H9 (cell line): ENCODE measurements around the gene GALNT10. TPM values are rescaled to one million over a fixed set of nuclear protein-coding genes. Genes with fewer than 3 reads are reported as not detected.

Experiments
- DNase-seq: peaks from one replicate; pipeline ENCODE4 v3.0.0-alpha.2; 2017
- H2AFZ ChIP-seq: one replicate; pipeline ENCODE4 v1.6.1; 2013; ENCODE audit warnings: mild to moderate bottlenecking, low read length, control low read depth, moderate library complexity
- H2AK5ac ChIP-seq: 2 replicates; pipeline ENCODE4 v1.6.1; 2013; ENCODE audit warnings: low read length, control low read depth, mixed read lengths; ENCODE audit not compliant: insufficient read length
- H2BK120ac ChIP-seq: one replicate; pipeline ENCODE4 v1.6.1; 2013; ENCODE audit warnings: low read depth, mild to moderate bottlenecking, low read length, control low read depth, inconsistent platforms; ENCODE audit not compliant: poor library complexity, severe bottlenecking
- H2BK12ac ChIP-seq: 2 replicates; pipeline ENCODE4 v1.6.1; 2013; ENCODE audit warnings: low read length, control low read depth, mixed read lengths, low read depth; ENCODE audit not compliant: insufficient read length
- H2BK15ac ChIP-seq: 2 replicates; pipeline ENCODE4 v1.6.1; 2013; ENCODE audit warnings: low read depth, low read length, control low read depth
- H2BK20ac ChIP-seq: one replicate; pipeline ENCODE4 v1.6.1; 2013; ENCODE audit warnings: low read depth, mild to moderate bottlenecking, low read length, control low read depth, inconsistent platforms; ENCODE audit not compliant: poor library complexity, severe bottlenecking
- H2BK5ac ChIP-seq: 2 replicates; pipeline ENCODE4 v1.6.1; 2013; ENCODE audit warnings: low read length, control low read depth, mixed read lengths; ENCODE audit not compliant: insufficient read length
- H3K14ac ChIP-seq: 2 replicates; pipeline ENCODE4 v1.6.1; 2013; ENCODE audit warnings: low read length, control low read depth; ENCODE audit not compliant: insufficient read depth
- H3K18ac ChIP-seq: 2 replicates; pipeline ENCODE4 v1.6.1; 2013; ENCODE audit warnings: low read depth, mild to moderate bottlenecking, mixed read lengths, low read length, control low read depth; ENCODE audit not compliant: insufficient read length
- H3K23ac ChIP-seq: 2 replicates; pipeline ENCODE4 v1.6.1; 2013; ENCODE audit warnings: low read length, control low read depth, mixed read lengths, low read depth; ENCODE audit not compliant: insufficient read length
- H3K23me2 ChIP-seq: 2 replicates; pipeline ENCODE4 v1.6.1; 2013; ENCODE audit warnings: low read depth, mild to moderate bottlenecking, mixed read lengths, low read length, control low read depth; ENCODE audit not compliant: insufficient read length, poor library complexity, severe bottlenecking
- H3K27ac ChIP-seq: 2 replicates; pipeline ENCODE4 v1.5.1; 2013; ENCODE audit warnings: low read length, control low read depth, mixed read lengths, low read depth; ENCODE audit not compliant: insufficient read length
- H3K27me3 ChIP-seq: 2 replicates; pipeline ENCODE4 v1.6.1; 2013; ENCODE audit warnings: low read length, control low read depth, inconsistent platforms; ENCODE audit not compliant: insufficient read depth
- H3K4ac ChIP-seq: 2 replicates; pipeline ENCODE4 v1.6.1; 2013; ENCODE audit warnings: low read depth, mild to moderate bottlenecking, control low read depth, inconsistent platforms, low read length, moderate library complexity
- H3K4me1 ChIP-seq: 2 replicates; pipeline ENCODE4 v1.6.1; 2013; ENCODE audit warnings: low read length, control low read depth, inconsistent platforms; ENCODE audit not compliant: insufficient read depth
- H3K4me2 ChIP-seq: 2 replicates; pipeline ENCODE4 v1.6.1; 2013; ENCODE audit warnings: low read length, control low read depth, mixed read lengths; ENCODE audit not compliant: insufficient read length, insufficient read depth
- H3K56ac ChIP-seq: 2 replicates; pipeline ENCODE4 v1.6.1; 2013; ENCODE audit warnings: low read depth, mild to moderate bottlenecking, mixed read lengths, low read length, control low read depth; ENCODE audit not compliant: insufficient read length
- H3K79me1 ChIP-seq: 2 replicates; pipeline ENCODE4 v1.6.1; 2013; ENCODE audit warnings: low read depth, mild to moderate bottlenecking, moderate library complexity, low read length, control low read depth, inconsistent platforms; ENCODE audit not compliant: insufficient read depth, poor library complexity, severe bottlenecking
- H3K79me2 ChIP-seq: 2 replicates; pipeline ENCODE4 v1.6.1; 2013; ENCODE audit warnings: low read length, control low read depth, inconsistent platforms; ENCODE audit not compliant: insufficient read depth
- H3K9ac ChIP-seq: 2 replicates; pipeline ENCODE4 v1.6.1; 2013; ENCODE audit warnings: low read length, control low read depth, mixed read lengths; ENCODE audit not compliant: insufficient read length; ENCODE audit errors: extremely low read depth
- H3K9me3 ChIP-seq: one replicate; pipeline ENCODE4 v1.6.1; 2013; ENCODE audit warnings: low read depth, low read length, inconsistent platforms; ENCODE audit not compliant: control insufficient read depth
- H3T11ph ChIP-seq: one replicate; pipeline ENCODE4 v1.6.1; 2013; ENCODE audit warnings: mild to moderate bottlenecking, low read length, control low read depth, inconsistent platforms
- H4K20me1 ChIP-seq: one replicate; pipeline ENCODE4 v1.6.1; 2013; ENCODE audit not compliant: control insufficient read depth, insufficient read length, insufficient read depth
- H4K5ac ChIP-seq: 2 replicates; pipeline ENCODE4 v1.6.1; 2013; ENCODE audit warnings: low read depth, mild to moderate bottlenecking, mixed read lengths, low read length, control low read depth; ENCODE audit not compliant: insufficient read length
- H4K8ac ChIP-seq: replicated peaks from 2 replicates; pipeline ENCODE4 v1.6.1; 2013; ENCODE audit warnings: low read length, control low read depth, mixed read lengths, low read depth; ENCODE audit not compliant: insufficient read length
- H4K91ac ChIP-seq: 2 replicates; pipeline ENCODE4 v1.6.1; 2013; ENCODE audit warnings: low read depth, mild to moderate bottlenecking, moderate library complexity, mixed read lengths, low read length, control low read depth; ENCODE audit not compliant: insufficient read length
- H3K27ac Mint-ChIP-seq, 3 experiments: 2 replicates in 2 of 3; 3 replicates in 1 of 3; pipeline ENCODE4 v1.8.0; 2020 to 2021; ENCODE audit warnings: mixed read lengths in 3 of 3, mild to moderate bottlenecking in 1 of 3, moderate library complexity in 1 of 3
- H3K27me3 Mint-ChIP-seq: 2 replicates; pipeline ENCODE4 v1.8.0; 2021; ENCODE audit warnings: low read depth, mild to moderate bottlenecking, moderate library complexity, mixed read lengths
- H3K36me3 Mint-ChIP-seq, 3 experiments: 2 replicates in 2 of 3; 3 replicates in 1 of 3; pipeline ENCODE4 v1.8.0; 2020 to 2021; ENCODE audit warnings: low read depth in 3 of 3, mixed read lengths in 3 of 3; ENCODE audit not compliant: insufficient read depth in 1 of 3
- H3K4me1 Mint-ChIP-seq, 2 experiments: 2 replicates each; pipeline ENCODE4 v1.8.0; 2020; ENCODE audit warnings: mixed read lengths in 2 of 2
- H3K4me3 Mint-ChIP-seq, 2 experiments: 2 replicates in 1 of 2; 3 replicates in 1 of 2; pipeline ENCODE4 v1.8.0; 2020 to 2021; ENCODE audit warnings: mild to moderate bottlenecking in 2 of 2, mixed read lengths in 2 of 2, moderate library complexity in 1 of 2
- H3K9me3 Mint-ChIP-seq, 2 experiments: 2 replicates in 1 of 2; 3 replicates in 1 of 2; pipeline ENCODE4 v1.8.0; 2020; ENCODE audit warnings: mild to moderate bottlenecking in 2 of 2, mixed read lengths in 2 of 2, moderate library complexity in 1 of 2
- CTCF ChIP-seq: fragments of 200-600 bp; sonication (generic); conservative IDR thresholded peaks from 3 replicates; pipeline ENCODE4 v1.8.0; 2021; ENCODE audit warnings: antibody characterized with exemption, mild to moderate bottlenecking
- WGBS: extraction: QIAGEN DNeasy Blood & Tissue Kit; methylation state at CpG from one replicate; pipeline ENCODE4 v1.1.7; 2013; ENCODE audit warnings: missing lambda C conversion rate, low lambda C conversion rate, mixed read lengths; ENCODE audit not compliant: insufficient read length; ENCODE audit errors: extremely low coverage; 5-methylcytosine and 5-hydroxymethylcytosine counted together
- total RNA-seq: library from RNA; stranded (reverse); gene quantifications from 2 replicates; pipeline ENCODE4 v1.2.1, GENCODE V29; 2021

The GALNT10 gene
- total RNA-seq, 1 experiment from 2014 or later: 15.4 TPM

GRCh38 chr5:154301726-154302125 lies 111.2 kb downstream of the GALNT10 start:
- Histone ChIP-seq H4K5ac (no peak overlapping the region), H3K27me3 (no peaks in the 10 kb centered on the region), H2BK120ac (no peak overlapping the region), H3K79me2 (no peaks in the 10 kb centered on the region), H3K18ac (no peak overlapping the region), H3K27ac (no peak overlapping the region), H2BK5ac (no peak overlapping the region), H4K91ac (no peak overlapping the region), H3K79me1 (no peaks in the 10 kb centered on the region), H2BK20ac (no peak overlapping the region), H3K4me1 (no peaks in the 10 kb centered on the region), H2BK15ac (no peak overlapping the region), H3T11ph (no peak overlapping the region), H3K56ac (no peak overlapping the region), H3K4me2 (no peak overlapping the region), H2AFZ (no peak overlapping the region), H2BK12ac (no peak overlapping the region), H3K23ac (no peak overlapping the region), H3K9me3 (no peaks in the 10 kb centered on the region), H3K9ac (no peak overlapping the region), H2AK5ac (no peak overlapping the region), H4K20me1 (no peaks in the 10 kb centered on the region), H4K8ac (no peak overlapping the region), H3K23me2 (no peaks in the 10 kb centered on the region), H3K4ac (no peak overlapping the region), H3K14ac (no peak overlapping the region)
- TF ChIP-seq CTCF: no peak
- H3K9me3 Mint-ChIP-seq: no peaks in the 10 kb centered on the region; a peak in 1 of 5 replicates
- H3K27me3 Mint-ChIP-seq: no peaks in the 10 kb centered on the region
- WGBS: no CpG with 5 or more reads among the region's 3 CpGs
- H3K4me3 Mint-ChIP-seq: no peak overlapping the region
- DNase-seq: no peak
- no peak overlapping the region; a peak in 1 of 7 replicates for H3K27ac Mint-ChIP-seq
- peaks cover 0 to 7% (median 3%) of the 10 kb centered on the region in 3 experiments; a peak in 3 of 7 replicates for H3K36me3 Mint-ChIP-seq
- H3K4me1 Mint-ChIP-seq: no peaks in the 10 kb centered on the region
